GM19395 (cell line): ENCODE results near the gene USP8.
"Not testable (repeated sequence)": the region's sequence is repeated elsewhere in the genome, so short reads cannot be mapped to it uniquely, and the experiment has no call there.

Experiments used
- ATAC-seq: cut with Tn5 transposase; IDR thresholded peaks from one replicate; pipeline ENCODE4 v1.9.1; 2021; ENCODE audit warnings: mild to moderate bottlenecking, moderate library complexity; ENCODE audit not compliant: unreplicated experiment

Gene USP8

GRCh38 chr15:50438251-50438650 is 14.0 kb downstream of the USP8 start:
- no peak for ATAC-seq

GRCh38 chr15:50440932-50441331 is 16.7 kb downstream of the USP8 start:
- no peak for ATAC-seq

GRCh38 chr15:50452927-50453326 is 28.7 kb downstream of the USP8 start:
- no peak for ATAC-seq

GRCh38 chr15:50458348-50459112 is 34.3 kb downstream of the USP8 start:
- ATAC-seq = no peak

- ATAC-seq = no peak
Observed at GRCh38 chr15:50463423-50464358, 39.5 kb downstream of the USP8 start.

GRCh38 chr15:50471072-50471471 is 46.9 kb downstream of the USP8 start:
- no peak for ATAC-seq

- ATAC-seq = no peak
Observed at GRCh38 chr15:50476143-50476542, 51.9 kb downstream of the USP8 start.

GRCh38 chr15:50484781-50485180 is 60.6 kb downstream of the USP8 start:
- ATAC-seq = peak; percentile 78

- ATAC-seq = no peak
Observed at GRCh38 chr15:50485389-50485788, 61.2 kb downstream of the USP8 start.

GRCh38 chr15:50487287-50487686 is 63.1 kb downstream of the USP8 start:
- ATAC-seq = no peak

- ATAC-seq = no peak
Observed at GRCh38 chr15:50493625-50494024, 69.4 kb downstream of the USP8 start.

GRCh38 chr15:50494547-50494946 is 70.3 kb downstream of the USP8 start:
- not testable (repeated sequence) for ATAC-seq

- no peak for ATAC-seq
Observed at GRCh38 chr15:50496692-50497091, 72.5 kb downstream of the USP8 start.

GRCh38 chr15:50500352-50500751 is 76.1 kb downstream of the USP8 start:
- no peak for ATAC-seq

- no peak for ATAC-seq
Observed at GRCh38 chr15:50501815-50502214, 77.6 kb downstream of the USP8 start.

- no peak for ATAC-seq
Observed at GRCh38 chr15:50503144-50503543, 78.9 kb downstream of the USP8 start.

- ATAC-seq = not testable (repeated sequence)
Observed at GRCh38 chr15:50505656-50506055, 81.5 kb downstream of the USP8 start.

- no peak for ATAC-seq
Observed at GRCh38 chr15:50506121-50506520, 81.9 kb downstream of the USP8 start.

- no peak for ATAC-seq
Observed at GRCh38 chr15:50513001-50513400, 88.8 kb downstream of the USP8 start.

GRCh38 chr15:50519740-50520425 is 95.7 kb downstream of the USP8 start:
- no peak for ATAC-seq

GRCh38 chr15:50523851-50524251 is 99.6 kb downstream of the USP8 start:
- ATAC-seq = no peak
